Measurements from ENCODE around the gene CYLD. TPM values are rescaled to one million over a fixed set of nuclear protein-coding genes. Genes with fewer than 3 reads are reported as not detected.

The CYLD gene
- total and polyA plus RNA-seq, 10 of the 15 experiments (the other 5 are each of a cell fraction or from before 2014, with no cell fraction given) = 19.2 to 106 (median 46.1) TPM

- RAD21 ChIA-PET (ENCODE audit: unreplicated experiment) = interaction anchor here (2.0 to 9.9 kb wide), 5 partner anchors 10 to 52 kb away, joined by 4 to 121 read pairs (median 58); partner anchors contain the start of genes CYLD and SNX20
- Histone ChIP-seq H4K20me1 (ENCODE audit: control insufficient read depth, insufficient read depth) (no peaks in the 10 kb centered on the region), H3K27me3 (replicated peaks in 1 of 2; ENCODE audit: control insufficient read depth in 2 of 2, insufficient read depth in 2 of 2, low read length in 1 of 2) (no peaks in the 10 kb centered on the region), H3K4me1 (ENCODE audit: control insufficient read depth, insufficient read depth, low read length) (peaks cover 59% of the 10 kb centered on the region), H3K4me3 (peak overlapping the region; percentile 72), H3K27ac (ENCODE audit: control insufficient read depth, insufficient read depth) (peak overlapping the region; percentile 78), H3K9me3 (replicated peaks; ENCODE audit: control insufficient read depth, insufficient read depth, low read length) (no peaks in the 10 kb centered on the region), H3K4me2 (ENCODE audit: control insufficient read depth, insufficient read depth) (peak overlapping the region; percentile 100), H3K36me3 (ENCODE audit: control insufficient read depth in 2 of 2, insufficient read depth in 2 of 2, low read length in 1 of 2) (no peaks in the 10 kb centered on the region), H3K9ac (ENCODE audit: control insufficient read depth, insufficient read depth, low read length) (peak overlapping the region; percentile 74), H3K79me2 (ENCODE audit: control insufficient read depth, insufficient read depth, low read length) (peaks cover 54% of the 10 kb centered on the region), H2AFZ (ENCODE audit: control insufficient read depth, low read depth, low read length) (no peak overlapping the region)
- SMC1A ChIA-PET (ENCODE audit: uncharacterized antibody, unreplicated experiment) = interaction anchor here (0.6 to 8.3 kb wide), 9 partner anchors 12 to 327 kb away, joined by 3 to 190 read pairs (median 6); partner anchors contain the start of genes CYLD and SNX20
- FAIRE-seq = no peak
- WGBS (ENCODE audit: insufficient coverage, insufficient replicate concordance, low lambda C conversion rate, missing lambda C conversion rate) = 18% methylated on average over 2 of the region's 2 CpGs
- POLR2A ChIA-PET = interaction anchor here (0.7 to 8.3 kb wide), 6 partner anchors 10 to 429 kb away, joined by 3 to 116 read pairs (median 15); partner anchors contain the start of genes CYLD and SNX20
- ATAC-seq = peak; percentile 4; the same call in 2 of the 3 replicates
- no TSS peak for BruUV-seq (replicated peaks)
- intact Hi-C loops (cut with micrococcal nuclease; ENCODE audit: unreplicated experiment) (no loop called here), in situ Hi-C loops (cut with MboI) (no loop called here)
- peak; percentile 51; the same call in 1 of the 2 replicates for TF ChIP-seq PKNOX1 (IDR thresholded peaks at IDR 0.05)
- TF ChIP-seq ZBTB4 (CRISPR knock-in tag; IDR thresholded peaks at IDR 0.05) = no peak
- no peak for TF ChIP-seq ESRRA (IDR thresholded peaks at IDR 0.05; ENCODE audit: low read length)
- no peak for TF ChIP-seq BRCA1 (IDR thresholded peaks at IDR 0.05; ENCODE audit: low read depth, low read length)
- TF ChIP-seq ELK1 (IDR thresholded peaks at IDR 0.05; ENCODE audit: low read depth, low read length) = no peak
- peak; percentile 21; the same call in 1 of the 2 replicates for TF ChIP-seq EED (IDR thresholded peaks at IDR 0.05; ENCODE audit: low read depth)
- no peak for TF ChIP-seq RAD21 (IDR thresholded peaks at IDR 0.05; ENCODE audit: insufficient read depth, low read depth, low read length)
- TF ChIP-seq NR2F1 (conservative IDR thresholded peaks at IDR 0.05) = peak; percentile 27; the same call in 1 of the 2 replicates
- 0 out of 2 replicates have a peak, but pooled peaks have one; percentile 25 for TF ChIP-seq YY1 (IDR thresholded peaks at IDR 0.05; ENCODE audit: low read depth, low read length)
- no peak for TF ChIP-seq RB1 (IDR thresholded peaks at IDR 0.05; ENCODE audit: borderline replicate concordance)
- 0 out of 2 replicates have a peak, but pooled peaks have one; percentile 43 for TF ChIP-seq HDGF (IDR thresholded peaks at IDR 0.05)
- 0 out of 2 replicates have a peak, but pooled peaks have one; percentile 40 for TF ChIP-seq RCOR1 (conservative IDR thresholded peaks at IDR 0.05; ENCODE audit: low read depth, low read length)
- TF ChIP-seq NRF1 (conservative IDR thresholded peaks at IDR 0.05; ENCODE audit: low read depth, low read length) = no peak
- CTCF ChIA-PET = interaction anchor here (0.7 to 9.4 kb wide), 8 partner anchors 9 to 112 kb away, joined by 3 to 86 read pairs (median 5); partner anchors contain the start of gene SNX20
- no peak for DNase-seq (ENCODE audit: low read depth, low spot score)
Measured at GRCh38 chr16:50694206-50694605, 47.7 kb upstream of the CYLD start.
